PC-3 (cell line): ENCODE data around the gene NBPF26. TPM values are rescaled to one million over a fixed set of nuclear protein-coding genes. Genes with fewer than 3 reads are reported as not detected.
A peak's percentile ranks its signal among the peaks of the same experiment; 100 is the strongest.
"Not testable (repeated sequence)": the region's sequence is repeated elsewhere in the genome, so short reads cannot be mapped to it uniquely, and the experiment has no call there.

Source experiments
- ATAC-seq: fragments of 200-7000 bp; cut with Tn5 transposase; 2 replicates; pipeline ENCODE4 v1.9.1; 2020; ENCODE audit warnings: mild to moderate bottlenecking, moderate library complexity
- Bru-seq: library from RNA; stranded (reverse); fragments of 400-500 nt; gene quantifications from one replicate; lab custom pipeline; 2021; lab: Mats Ljungman, UMichigan
- BruChase-seq, 2 experiments: library from RNA; stranded (reverse); fragments of 400-500 nt; gene quantifications; one replicate each; lab custom pipeline; 2021; lab: Mats Ljungman, UMichigan
- BruUV-seq: library from RNA; stranded (reverse); fragments of 400-500 nt; replicated peaks from 2 replicates; lab custom pipeline; 2021; lab: Mats Ljungman, UMichigan
- CTCF ChIA-PET: fragments of 300-600 bp; sonication (Branson Sonifier 250); formaldehyde crosslinking; loops from one replicate; lab custom pipeline; 2022; ENCODE audit warnings: antibody characterized with exemption; lab: Charles Lee
- POLR2A ChIA-PET: fragments of 300-600 bp; sonication (Branson Sonifier 250); formaldehyde crosslinking; loops from one replicate; lab custom pipeline; 2022; ENCODE audit warnings: antibody characterized with exemption; ENCODE audit not compliant: unreplicated experiment; lab: Charles Lee
- DNase-seq: peaks from one replicate; pipeline ENCODE4 v3.0.0-alpha.2; 2015
- H2AFZ ChIP-seq: fragments of 300-600 bp; sonication (generic); 2 replicates; pipeline ENCODE4 v1.6.0; 2016; ENCODE audit warnings: antibody characterized with exemption, low read length
- H3F3A ChIP-seq: fragments of 300-600 bp; sonication (generic); one replicate; pipeline ENCODE4 v1.6.0; 2017; ENCODE audit warnings: antibody characterized with exemption, low read length, control low read depth, mild to moderate bottlenecking; ENCODE audit not compliant: unreplicated experiment
- H3K27ac ChIP-seq: fragments of 300-600 bp; sonication (generic); 2 replicates; pipeline ENCODE4 v1.5.1; 2016; ENCODE audit warnings: mild to moderate bottlenecking, low read length
- H3K27me3 ChIP-seq: fragments of 300-600 bp; sonication (generic); 2 replicates; pipeline ENCODE4 v1.6.1; 2016; ENCODE audit warnings: low read length, mixed read lengths
- H3K36me3 ChIP-seq: fragments of 300-600 bp; sonication (generic); 2 replicates; pipeline ENCODE4 v1.6.1; 2016; ENCODE audit warnings: low read depth, mixed run types, low read length, mixed read lengths
- H3K4me1 ChIP-seq: fragments of 300-600 bp; sonication (generic); 2 replicates; pipeline ENCODE4 v1.5.1; 2016; ENCODE audit warnings: low read length; ENCODE audit not compliant: insufficient read depth
- H3K4me2 ChIP-seq: fragments of 300-600 bp; sonication (generic); 2 replicates; pipeline ENCODE4 v1.6.0; 2016; ENCODE audit warnings: low read length
- H3K4me3 ChIP-seq: fragments of 300-600 bp; sonication (generic); 2 replicates; pipeline ENCODE4 v1.5.1; 2016; ENCODE audit warnings: mild to moderate bottlenecking, low read length, mixed read lengths
- H3K79me2 ChIP-seq: fragments of 300-600 bp; sonication (generic); 2 replicates; pipeline ENCODE4 v1.6.1; 2017; ENCODE audit warnings: low read length, mixed read lengths
- H3K9ac ChIP-seq: fragments of 300-600 bp; sonication (generic); 2 replicates; pipeline ENCODE4 v1.6.0; 2016; ENCODE audit warnings: mild to moderate bottlenecking, low read length
- H3K9me2 ChIP-seq: fragments of 300-600 bp; sonication (generic); replicated peaks from 2 replicates; pipeline ENCODE4 v1.6.1; 2016; ENCODE audit warnings: mixed run types, low read length, mixed read lengths
- H3K9me3 ChIP-seq: fragments of 300-600 bp; sonication (generic); 2 replicates; pipeline ENCODE4 v1.6.1; 2016; ENCODE audit warnings: low read length, mixed read lengths
- H4K20me1 ChIP-seq: fragments of 300-600 bp; sonication (generic); 2 replicates; pipeline ENCODE4 v1.6.1; 2016; ENCODE audit warnings: low read length, mixed read lengths
- intact Hi-C: fragments of 100-400 bp; cut with micrococcal nuclease; formaldehyde crosslinking; loops from 2 replicates; pipeline ENCODE4 v1.9.0; 2023
- long read RNA-seq: library from polyadenylated mRNA; unstranded; transcript quantifications from one replicate; pipeline ENCODE4 v2.0.0, GENCODE V29; 2021; ENCODE audit not compliant: unreplicated experiment
- total RNA-seq: library from RNA; depleted of rRNA; stranded (reverse); fragments of >200 nt; gene quantifications from 2 replicates; pipeline ENCODE4 v1.2.3, GENCODE V29; 2014; rRNA removed

Gene NBPF26
- total RNA-seq (25.1 and 30.0 TPM in 2 replicates), Bru-seq, nascent RNA (percentile 65 among the genes with signal in this experiment), BruChase-seq, experiment 1, labeled RNA remaining after a 6-hour chase (percentile 54 among the genes with signal in this experiment), BruChase-seq, experiment 2, labeled RNA remaining after a 2-hour chase (percentile 61 among the genes with signal in this experiment)
- long read RNA-seq, partial matches to known transcripts: 2 of 17 reads
- long read RNA-seq, other reads (novel, unspliced or antisense): 15 of 17 reads

- H4K20me1 ChIP-seq, H3K9me3 ChIP-seq, H3F3A ChIP-seq, H3K4me1 ChIP-seq, POLR2A ChIA-PET, CTCF ChIA-PET, H3K79me2 ChIP-seq, BruUV-seq, H3K27ac ChIP-seq, H3K36me3 ChIP-seq, H3K9me2 ChIP-seq, intact Hi-C loops, H3K27me3 ChIP-seq: not testable (repeated sequence)
- Histone ChIP-seq H3K9ac (peak within 1 kb of the TSS; percentile 79), H2AFZ (peak within 1 kb of the TSS; percentile 57), H3K4me2 (peak within 1 kb of the TSS; percentile 82), H3K4me3 (peak within 1 kb of the TSS; percentile 84)
- ATAC-seq (peak; percentile 96), DNase-seq (peak; percentile 20)
Observed at GRCh38 chr1:120723715-120724402, at the start of gene NBPF26. NBPF26 (plus strand) TSS chr1:120723945.

- H3K79me2 ChIP-seq, H3F3A ChIP-seq, intact Hi-C loops, H3K9ac ChIP-seq, H3K9me2 ChIP-seq, H3K4me3 ChIP-seq, H3K4me2 ChIP-seq, H3K27me3 ChIP-seq, POLR2A ChIA-PET, H3K36me3 ChIP-seq, H2AFZ ChIP-seq, H3K27ac ChIP-seq, H3K9me3 ChIP-seq, H4K20me1 ChIP-seq, CTCF ChIA-PET, BruUV-seq, H3K4me1 ChIP-seq, DNase-seq: not testable (repeated sequence)
- peak; percentile 40 for ATAC-seq
Observed at GRCh38 chr1:120680106-120680819, 43.5 kb upstream of the NBPF26 start.

- H3F3A ChIP-seq, H3K9me2 ChIP-seq, intact Hi-C loops, H3K4me3 ChIP-seq, H3K79me2 ChIP-seq, H3K4me2 ChIP-seq, DNase-seq, BruUV-seq, ATAC-seq, H4K20me1 ChIP-seq, H3K4me1 ChIP-seq, H3K9ac ChIP-seq, H3K27me3 ChIP-seq, H2AFZ ChIP-seq, CTCF ChIA-PET, H3K9me3 ChIP-seq, H3K27ac ChIP-seq, H3K36me3 ChIP-seq, POLR2A ChIA-PET: not testable (repeated sequence)
Observed at GRCh38 chr1:120680938-120681337, 42.8 kb upstream of the NBPF26 start.

- H3K4me1 ChIP-seq, H3K9me3 ChIP-seq, H3K79me2 ChIP-seq, H3K27me3 ChIP-seq, H4K20me1 ChIP-seq, H3K4me2 ChIP-seq, H3K9me2 ChIP-seq, DNase-seq, H3K27ac ChIP-seq, H3K4me3 ChIP-seq, CTCF ChIA-PET, H2AFZ ChIP-seq, H3K36me3 ChIP-seq, intact Hi-C loops, H3K9ac ChIP-seq, BruUV-seq, H3F3A ChIP-seq, POLR2A ChIA-PET: not testable (repeated sequence)
- peak; percentile 87 for ATAC-seq
Observed at GRCh38 chr1:120684397-120684796, 39.3 kb upstream of the NBPF26 start.

- H3K9ac ChIP-seq, H3K27me3 ChIP-seq, intact Hi-C loops, H3K79me2 ChIP-seq, CTCF ChIA-PET, H3K4me2 ChIP-seq, ATAC-seq, H3K4me3 ChIP-seq, H3F3A ChIP-seq, H3K9me2 ChIP-seq, H2AFZ ChIP-seq, H3K36me3 ChIP-seq, H4K20me1 ChIP-seq, DNase-seq, POLR2A ChIA-PET, H3K27ac ChIP-seq, H3K9me3 ChIP-seq, BruUV-seq, H3K4me1 ChIP-seq: not testable (repeated sequence)
Observed at GRCh38 chr1:120685622-120686021, 38.1 kb upstream of the NBPF26 start.

- H3F3A ChIP-seq, intact Hi-C loops, H3K9ac ChIP-seq, CTCF ChIA-PET, ATAC-seq, POLR2A ChIA-PET, H3K4me3 ChIP-seq, H3K4me1 ChIP-seq, H3K27me3 ChIP-seq, H3K27ac ChIP-seq, H3K9me2 ChIP-seq, DNase-seq, H3K4me2 ChIP-seq, H3K36me3 ChIP-seq, BruUV-seq, H4K20me1 ChIP-seq, H2AFZ ChIP-seq, H3K79me2 ChIP-seq, H3K9me3 ChIP-seq: not testable (repeated sequence)
Observed at GRCh38 chr1:120687250-120687649, 36.5 kb upstream of the NBPF26 start.
